Mucosa of rectum (tissue), 2 donors: ENCODE measurements around the gene IL16.

Experiments used
- H3K27ac ChIP-seq, 2 donors: one replicate each; pipeline ENCODE4 v1.7.0; 2013; ENCODE audit warnings: inconsistent platforms in 2 of 2, low read depth in 2 of 2, low read length in 2 of 2
- H3K27me3 ChIP-seq, 2 donors: one replicate each; pipeline ENCODE4 v1.7.0; 2013; ENCODE audit warnings: low read length in 2 of 2; ENCODE audit not compliant: control insufficient read depth in 2 of 2, insufficient read depth in 2 of 2
- H3K36me3 ChIP-seq, 2 donors: one replicate each; pipeline ENCODE4 v1.7.0; 2013; ENCODE audit warnings: low read length in 2 of 2; ENCODE audit not compliant: control insufficient read depth in 2 of 2, insufficient read depth in 2 of 2
- H3K4me1 ChIP-seq, 2 donors: one replicate each; pipeline ENCODE4 v1.7.0; 2013; ENCODE audit warnings: low read length in 2 of 2, mild to moderate bottlenecking in 1 of 2; ENCODE audit not compliant: control insufficient read depth in 2 of 2, insufficient read depth in 2 of 2
- H3K4me3 ChIP-seq, 2 donors: one replicate each; pipeline ENCODE4 v1.7.0; 2013; ENCODE audit warnings: low read length in 2 of 2
- H3K9ac ChIP-seq, 2 donors: one replicate each; pipeline ENCODE4 v1.7.0; 2013; ENCODE audit warnings: low read length in 2 of 2, low read depth in 1 of 2, mild to moderate bottlenecking in 1 of 2
- H3K9me3 ChIP-seq, 2 donors: one replicate each; pipeline ENCODE4 v1.7.0; 2013; ENCODE audit warnings: low read length in 2 of 2; ENCODE audit not compliant: control insufficient read depth in 2 of 2
- donor health status: healthy.
- donor health status: Normal muscosa, but diverticular disease.

The IL16 gene

DNA sequence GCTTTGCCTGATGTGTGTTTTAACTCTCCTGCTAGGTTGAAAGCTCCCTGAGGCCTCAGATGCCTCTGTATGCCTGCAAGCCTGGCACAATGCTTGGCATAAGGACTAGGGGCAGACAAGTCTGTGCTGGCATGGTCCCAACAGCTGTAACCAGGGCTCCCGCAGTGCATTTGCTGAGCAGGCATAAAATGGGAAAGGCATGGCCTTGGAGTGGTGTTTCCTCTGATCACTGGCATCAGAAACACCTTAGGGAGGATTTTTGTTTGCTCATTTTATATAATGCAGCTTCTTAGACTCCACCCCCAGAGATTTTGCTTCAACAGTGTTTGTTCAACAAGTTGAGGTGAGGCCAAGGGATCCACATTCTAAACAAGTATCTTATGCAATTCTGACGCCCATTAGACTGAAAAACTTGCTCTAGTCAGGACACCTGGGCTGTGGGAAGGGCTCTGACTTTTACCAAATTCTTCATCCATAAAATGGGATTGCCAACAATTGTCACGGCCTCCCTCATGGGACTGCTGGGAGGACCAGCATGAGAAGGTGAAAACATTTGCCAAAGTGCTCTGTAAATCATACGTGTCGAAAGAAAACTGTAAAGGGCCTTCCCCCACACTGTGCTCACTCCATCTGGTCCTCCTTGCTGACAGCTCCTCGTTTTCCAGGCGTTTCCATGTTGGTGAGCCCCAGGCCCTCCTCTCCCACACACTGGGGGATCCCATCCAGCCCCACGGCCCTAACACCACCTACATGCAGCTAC, 84.2 kb downstream of the IL16 start:
- no peaks in the 10 kb centered on the region for H3K36me3 ChIP-seq
- no peak overlapping the region for H3K9ac ChIP-seq
- peaks cover 8 to 13% of the 10 kb centered on the region in 2 donors for H3K4me1 ChIP-seq
- no peaks in the 10 kb centered on the region for H3K9me3 ChIP-seq
- no peak overlapping the region for H3K4me3 ChIP-seq
- H3K27me3 ChIP-seq: no peaks in the 10 kb centered on the region
- peak overlapping the region; percentile 23 to 33 for H3K27ac ChIP-seq

DNA sequence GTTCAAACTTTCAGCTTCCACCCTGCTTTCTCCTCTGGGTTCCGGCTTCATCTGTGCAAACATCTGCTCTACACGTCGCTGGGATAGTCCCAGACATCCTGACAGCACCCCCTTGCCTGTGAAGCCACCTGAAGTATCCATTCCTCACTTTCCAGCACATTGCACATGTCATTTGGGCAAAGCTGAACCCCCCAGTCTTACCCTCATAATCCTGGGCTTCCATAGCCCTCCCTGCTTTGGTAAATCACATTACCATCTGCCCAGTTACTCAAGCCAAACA, 84.7 kb downstream of the IL16 start:
- H3K4me3 ChIP-seq: no peak overlapping the region
- no peaks in the 10 kb centered on the region for H3K27me3 ChIP-seq
- H3K9me3 ChIP-seq: no peaks in the 10 kb centered on the region
- no peak overlapping the region for H3K9ac ChIP-seq
- no peaks in the 10 kb centered on the region for H3K36me3 ChIP-seq
- H3K27ac ChIP-seq: no peak overlapping the region
- peaks cover 8 to 13% of the 10 kb centered on the region in 2 donors for H3K4me1 ChIP-seq

DNA sequence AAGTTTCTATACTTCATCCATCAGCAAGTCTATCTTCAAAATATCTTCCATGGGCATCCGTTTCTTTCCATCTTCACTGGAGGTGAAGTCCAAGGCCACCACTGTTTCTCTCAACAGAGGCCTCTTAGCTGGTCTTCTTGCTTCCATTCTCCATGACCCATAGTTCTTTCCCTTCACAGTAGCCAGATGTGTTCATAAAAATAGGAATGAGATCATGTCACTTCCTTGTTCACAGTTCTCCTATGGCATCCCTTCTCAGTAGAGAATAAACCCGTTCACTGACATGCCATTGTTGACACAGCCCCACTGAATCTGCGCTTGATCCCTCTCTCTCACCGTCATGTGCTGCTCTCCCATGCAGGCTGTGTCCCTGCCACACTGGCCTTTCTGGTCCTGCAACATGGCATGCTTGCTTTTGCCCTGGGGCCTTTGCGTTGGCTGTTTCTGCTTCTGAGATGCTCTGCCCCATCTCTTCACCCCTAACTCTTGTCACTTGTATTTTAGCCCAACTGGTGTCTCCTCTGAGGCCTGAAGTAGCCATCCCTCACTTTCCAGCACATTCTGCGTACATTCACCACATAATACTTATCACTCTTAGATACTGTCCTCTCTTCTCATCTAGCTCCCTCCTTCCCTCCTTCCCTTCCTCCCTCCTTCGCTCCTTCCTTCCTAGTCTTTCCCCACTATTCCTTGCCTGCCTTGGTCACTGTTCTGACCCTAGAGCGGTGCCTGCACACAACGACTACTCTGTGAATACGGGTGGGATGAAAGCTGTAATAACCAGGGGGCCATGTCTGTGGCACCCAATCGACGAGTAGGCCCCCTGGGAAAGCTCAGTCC, 85.3 kb downstream of the IL16 start:
- no peak overlapping the region for H3K4me3 ChIP-seq
- H3K36me3 ChIP-seq: no peaks in the 10 kb centered on the region
- H3K27me3 ChIP-seq: no peaks in the 10 kb centered on the region
- no peaks in the 10 kb centered on the region for H3K9me3 ChIP-seq
- no peak overlapping the region for H3K27ac ChIP-seq
- no peak overlapping the region for H3K9ac ChIP-seq
- H3K4me1 ChIP-seq: peaks cover 8 to 13% of the 10 kb centered on the region in 2 donors

DNA sequence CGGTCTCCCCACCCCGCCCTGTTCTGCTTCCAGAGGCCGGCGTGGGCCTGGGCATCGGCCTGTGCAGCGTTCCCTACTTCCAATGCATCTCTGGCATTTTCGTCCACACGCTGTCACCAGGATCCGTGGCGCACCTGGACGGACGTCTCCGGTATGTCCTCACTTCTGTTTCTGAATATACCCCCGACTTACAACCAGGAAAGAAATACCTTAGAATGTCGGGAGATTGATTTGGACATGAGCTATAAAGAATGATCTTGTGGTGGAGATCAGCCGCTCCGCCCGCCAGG, 85.9 kb downstream of the IL16 start:
- peaks cover 8 to 13% of the 10 kb centered on the region in 2 donors for H3K4me1 ChIP-seq
- no peaks in the 10 kb centered on the region for H3K27me3 ChIP-seq
- no peak overlapping the region for H3K27ac ChIP-seq

DNA sequence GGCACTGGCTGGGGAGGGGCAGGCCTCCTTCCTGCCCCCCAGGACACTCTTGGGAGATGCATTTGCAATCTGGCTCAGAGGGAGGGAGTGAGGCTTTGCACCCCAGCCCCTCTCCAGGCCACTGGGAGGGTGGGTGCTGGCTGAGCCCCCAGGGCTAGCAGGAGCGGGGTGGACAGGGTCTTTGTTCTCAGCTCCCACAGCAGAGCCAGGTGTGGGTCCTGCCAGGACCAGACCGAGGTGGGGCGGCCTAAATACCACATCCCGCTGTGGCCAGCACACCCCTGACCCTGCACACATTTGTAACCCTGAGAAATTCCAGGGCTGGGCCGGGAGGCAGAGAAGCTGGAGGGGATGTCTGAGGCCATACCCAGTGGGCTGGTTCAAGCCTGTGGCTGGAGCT, 86.2 kb downstream of the IL16 start:
- no peaks in the 10 kb centered on the region for H3K9me3 ChIP-seq
- no peaks in the 10 kb centered on the region for H3K36me3 ChIP-seq
- H3K4me1 ChIP-seq: peaks cover 8 to 13% of the 10 kb centered on the region in 2 donors
- H3K27me3 ChIP-seq: no peaks in the 10 kb centered on the region
- H3K27ac ChIP-seq: no peak overlapping the region
- no peak overlapping the region for H3K9ac ChIP-seq
- H3K4me3 ChIP-seq: no peak overlapping the region

More for the DNA sequence above, 85.9 kb downstream of the IL16 start:
- Histone ChIP-seq H3K36me3 (no peaks in the 10 kb centered on the region), H3K9me3 (no peaks in the 10 kb centered on the region), H3K4me3 (no peak overlapping the region), H3K9ac (no peak overlapping the region)

DNA sequence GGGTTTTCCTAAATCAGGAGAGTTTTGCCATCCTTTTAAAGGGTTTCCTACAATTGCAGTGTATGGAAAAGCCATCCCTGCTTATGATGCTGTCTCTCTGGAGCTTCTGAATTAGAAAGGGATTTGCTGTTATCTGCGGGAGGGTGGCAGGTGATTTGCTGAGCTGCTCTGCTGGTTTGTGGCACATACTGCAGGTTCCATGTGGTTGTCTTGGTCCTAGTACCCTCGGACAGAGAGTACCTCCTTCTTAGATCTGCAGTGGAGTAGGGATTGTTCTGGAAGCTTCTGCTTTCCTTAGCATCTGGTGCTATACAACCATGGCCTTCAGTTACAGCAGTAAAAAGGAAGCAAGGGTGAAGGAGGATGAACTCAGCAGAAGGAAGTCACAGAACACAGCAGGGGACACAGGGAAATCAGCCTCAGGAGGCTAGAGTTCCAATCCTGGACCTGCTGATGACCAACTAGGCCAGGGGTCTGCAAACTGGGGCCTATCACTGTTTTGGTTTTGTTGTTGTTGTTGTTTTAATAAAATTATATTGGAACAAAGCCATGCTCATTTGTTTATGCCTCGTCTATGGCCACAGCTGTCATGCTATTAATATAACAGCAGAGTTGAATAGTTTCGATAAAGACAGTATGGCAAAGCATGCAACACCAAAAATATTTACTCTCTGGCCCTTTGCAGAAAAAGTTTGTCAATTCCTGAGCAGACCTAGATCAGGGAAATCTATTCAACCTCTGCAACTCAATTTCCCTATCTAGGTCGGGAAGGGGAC, 87.8 kb downstream of the IL16 start:
- Histone ChIP-seq H3K36me3 (no peaks in the 10 kb centered on the region), H3K9ac (no peak overlapping the region), H3K27ac (peak overlapping the region; percentile 9 to 56)

DNA sequence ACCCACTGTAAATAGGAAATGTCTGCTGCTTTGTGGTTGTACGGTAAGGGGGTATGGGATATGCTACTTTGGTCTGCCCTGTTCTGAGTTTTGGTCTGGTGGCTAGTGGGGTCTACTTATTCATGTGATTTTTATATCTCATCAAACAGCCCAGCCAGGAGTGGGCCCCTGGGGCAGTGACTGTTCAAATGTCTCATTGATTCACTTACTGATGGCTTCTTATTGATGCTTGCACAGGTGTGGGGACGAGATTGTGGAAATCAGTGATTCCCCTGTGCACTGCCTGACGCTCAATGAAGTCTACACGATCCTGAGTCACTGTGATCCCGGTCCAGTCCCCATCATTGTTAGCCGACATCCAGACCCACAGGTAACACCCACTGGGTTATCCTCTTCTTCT, 88.8 kb downstream of the IL16 start:
- Histone ChIP-seq H3K4me1 (peaks cover 0 to 2% of the 10 kb centered on the region in 2 donors), H3K27ac (peak overlapping the region in 1 of 2 donors; percentile 56), H3K36me3 (no peaks in the 10 kb centered on the region), H3K27me3 (no peaks in the 10 kb centered on the region), H3K9ac (no peak overlapping the region), H3K9me3 (no peaks in the 10 kb centered on the region), H3K4me3 (no peak overlapping the region)

More for the DNA sequence above, 87.8 kb downstream of the IL16 start:
- peaks cover 7 to 11% of the 10 kb centered on the region in 2 donors for H3K4me1 ChIP-seq
- H3K27me3 ChIP-seq: no peaks in the 10 kb centered on the region
- no peaks in the 10 kb centered on the region for H3K9me3 ChIP-seq
- no peak overlapping the region for H3K4me3 ChIP-seq

DNA sequence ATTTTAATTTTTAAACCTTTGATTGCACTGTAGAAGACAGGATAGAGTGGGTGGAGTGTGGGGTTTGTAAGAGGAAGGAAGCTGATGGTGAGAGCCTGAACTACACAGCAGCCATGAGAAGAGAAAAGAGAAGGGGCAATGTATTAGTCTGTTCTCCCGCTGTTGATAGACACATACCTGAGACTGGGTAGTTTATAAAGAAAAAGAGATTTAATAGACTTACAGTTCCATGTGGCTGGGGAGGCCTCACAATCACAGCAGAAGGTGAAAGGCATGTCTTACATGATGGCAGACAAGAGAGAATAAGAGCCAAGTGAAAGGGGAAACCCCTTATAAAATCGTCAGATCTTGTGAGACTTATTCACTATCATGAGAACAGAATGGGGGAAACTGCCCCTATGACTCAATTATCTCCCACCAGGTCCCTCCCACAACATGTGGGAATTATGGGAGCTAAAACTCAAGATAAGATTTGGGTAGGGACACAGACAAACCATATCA, 90.0 kb downstream of the IL16 start:
- Histone ChIP-seq H3K4me1 (no peaks in the 10 kb centered on the region), H3K9me3 (no peaks in the 10 kb centered on the region), H3K36me3 (no peaks in the 10 kb centered on the region), H3K4me3 (no peak overlapping the region), H3K27me3 (no peaks in the 10 kb centered on the region), H3K9ac (no peak overlapping the region), H3K27ac (peak overlapping the region in 1 of 2 donors; percentile 35)

DNA sequence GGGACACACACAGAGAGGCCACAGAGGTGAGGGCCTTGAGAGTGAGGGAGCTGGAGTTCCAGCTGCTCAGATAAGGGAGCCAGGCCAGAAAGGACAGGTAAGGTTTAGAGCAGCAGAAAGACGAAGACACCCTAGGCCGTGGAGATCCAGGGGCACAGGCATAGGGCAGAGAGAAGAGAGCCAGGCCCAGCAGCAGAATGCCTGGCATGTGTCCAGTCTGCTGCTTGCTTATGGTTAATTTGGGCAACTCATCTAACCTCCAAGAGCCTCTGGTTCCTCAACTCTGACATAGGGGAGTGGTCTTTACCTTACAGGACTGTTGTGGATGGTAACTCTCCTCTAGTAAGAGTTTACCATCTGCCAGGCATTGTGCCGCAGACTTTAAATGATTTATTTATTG, 91.4 kb downstream of the IL16 start:
- Histone ChIP-seq H3K27me3 (no peaks in the 10 kb centered on the region), H3K27ac (no peak overlapping the region), H3K9ac (no peak overlapping the region), H3K4me3 (no peak overlapping the region), H3K9me3 (no peaks in the 10 kb centered on the region), H3K4me1 (peaks cover 0 to 6% of the 10 kb centered on the region in 2 donors), H3K36me3 (no peaks in the 10 kb centered on the region)

DNA sequence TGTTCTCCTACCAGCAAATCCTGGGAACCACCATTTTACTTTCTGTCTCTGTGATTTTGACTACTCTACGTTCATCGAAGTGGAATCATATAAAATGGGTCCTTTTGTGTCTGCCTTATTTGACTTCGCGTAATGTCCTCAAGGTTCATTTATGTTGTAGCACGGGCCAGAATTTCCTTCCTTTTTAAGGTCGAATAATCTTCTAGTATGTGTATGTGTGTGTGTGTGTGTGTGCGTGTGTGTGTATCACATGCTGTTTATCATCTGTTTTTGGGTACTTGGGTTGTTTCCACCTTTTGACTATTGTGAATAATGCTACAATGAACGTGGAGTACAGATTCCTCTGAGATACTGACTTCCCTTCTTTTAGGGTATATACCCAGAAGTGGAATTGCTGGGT, 91.9 kb downstream of the IL16 start:
- no peaks in the 10 kb centered on the region for H3K36me3 ChIP-seq

More for the DNA sequence above, 91.9 kb downstream of the IL16 start:
- Histone ChIP-seq H3K4me3 (no peak overlapping the region), H3K27ac (no peak overlapping the region), H3K9ac (no peak overlapping the region), H3K9me3 (no peaks in the 10 kb centered on the region), H3K27me3 (no peaks in the 10 kb centered on the region), H3K4me1 (peaks cover 0 to 6% of the 10 kb centered on the region in 2 donors)
